GM12865 (cell line): ENCODE results near the gene DDX31.
A peak's percentile ranks its signal among the peaks of the same experiment; 100 is the strongest.
"Not testable (repeated sequence)": the region's sequence is repeated elsewhere in the genome, so short reads cannot be mapped to it uniquely, and the experiment has no call there.

Experiments
- DNase-seq: peaks from one replicate; pipeline ENCODE4 v3.0.0; 2010; ENCODE audit warnings: low read depth
- H3K4me3 ChIP-seq: 2 replicates; pipeline ENCODE4 v1.5.1; 2011; ENCODE audit warnings: mild to moderate bottlenecking, low read depth, low read length, control low read depth
- TF ChIP-seq, protein P1 (sequence below): IDR thresholded peaks from 2 replicates; pipeline ENCODE4 v1.5.1; 2011; ENCODE audit warnings: low read length, control low read depth, low read depth, inconsistent platforms; ENCODE audit not compliant: insufficient read depth; ENCODE audit errors: missing control alignments

Gene DDX31

GRCh38 chr9:132575811-132576210 is 94.0 kb downstream of the DDX31 start:
- TF ChIP-seq, protein P1, sequence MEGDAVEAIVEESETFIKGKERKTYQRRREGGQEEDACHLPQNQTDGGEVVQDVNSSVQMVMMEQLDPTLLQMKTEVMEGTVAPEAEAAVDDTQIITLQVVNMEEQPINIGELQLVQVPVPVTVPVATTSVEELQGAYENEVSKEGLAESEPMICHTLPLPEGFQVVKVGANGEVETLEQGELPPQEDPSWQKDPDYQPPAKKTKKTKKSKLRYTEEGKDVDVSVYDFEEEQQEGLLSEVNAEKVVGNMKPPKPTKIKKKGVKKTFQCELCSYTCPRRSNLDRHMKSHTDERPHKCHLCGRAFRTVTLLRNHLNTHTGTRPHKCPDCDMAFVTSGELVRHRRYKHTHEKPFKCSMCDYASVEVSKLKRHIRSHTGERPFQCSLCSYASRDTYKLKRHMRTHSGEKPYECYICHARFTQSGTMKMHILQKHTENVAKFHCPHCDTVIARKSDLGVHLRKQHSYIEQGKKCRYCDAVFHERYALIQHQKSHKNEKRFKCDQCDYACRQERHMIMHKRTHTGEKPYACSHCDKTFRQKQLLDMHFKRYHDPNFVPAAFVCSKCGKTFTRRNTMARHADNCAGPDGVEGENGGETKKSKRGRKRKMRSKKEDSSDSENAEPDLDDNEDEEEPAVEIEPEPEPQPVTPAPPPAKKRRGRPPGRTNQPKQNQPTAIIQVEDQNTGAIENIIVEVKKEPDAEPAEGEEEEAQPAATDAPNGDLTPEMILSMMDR: no peak
- no peak for DNase-seq
- H3K4me3 ChIP-seq: no peak overlapping the region

- DNase-seq: peak; percentile 62
- TF ChIP-seq, protein P1: peak; percentile 80
- no peak overlapping the region for H3K4me3 ChIP-seq
Measured at GRCh38 chr9:132575005-132575609, 94.7 kb downstream of the DDX31 start.

- TF ChIP-seq, protein P1: no peak
- no peak overlapping the region for H3K4me3 ChIP-seq
- no peak for DNase-seq
Measured at GRCh38 chr9:132572921-132573320, 96.9 kb downstream of the DDX31 start.

GRCh38 chr9:132571806-132572600 is 97.8 kb downstream of the DDX31 start:
- no peak overlapping the region for H3K4me3 ChIP-seq
- TF ChIP-seq, protein P1: no peak
- DNase-seq: no peak

DNA sequence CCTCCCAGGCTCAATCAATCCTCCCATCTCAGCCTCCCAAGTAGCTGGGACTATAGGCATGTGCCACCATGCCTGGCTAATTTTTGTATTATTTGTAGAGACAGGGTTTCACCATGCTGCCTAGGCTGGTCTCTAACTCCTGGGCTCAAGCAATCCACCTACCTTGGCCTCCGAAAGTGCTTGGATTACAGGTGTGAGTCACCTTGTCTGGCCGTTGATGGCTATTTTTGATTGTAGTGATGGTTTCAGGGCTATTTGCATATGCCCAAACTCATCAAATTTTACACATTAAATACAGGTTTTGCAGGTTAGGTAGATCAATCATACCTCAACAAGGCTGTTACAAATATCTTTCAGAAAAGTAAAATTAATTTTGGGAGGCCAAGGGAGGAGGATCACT is 101.0 kb downstream of the DDX31 start:
- not testable (repeated sequence) for H3K4me3 ChIP-seq, DNase-seq

DNA sequence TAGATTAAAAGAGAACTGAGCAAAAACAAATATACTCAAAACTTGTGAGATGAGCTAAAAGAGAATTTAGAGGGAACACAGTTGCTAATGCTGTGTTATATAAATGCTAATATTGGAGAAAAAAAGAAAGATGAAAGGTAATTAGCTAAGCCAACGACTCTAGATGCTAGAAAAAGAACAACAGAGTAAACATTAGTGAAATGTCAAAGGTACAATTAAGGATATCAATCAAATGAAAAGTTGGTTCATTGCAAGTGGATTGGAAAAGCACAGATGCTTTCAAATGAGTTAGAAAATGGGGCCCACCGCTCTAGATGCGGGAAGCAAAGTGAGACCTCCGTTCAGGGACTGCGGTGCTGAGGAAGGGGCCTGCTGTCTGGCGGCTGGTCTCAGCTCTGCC is 105.3 kb downstream of the DDX31 start:
- TF ChIP-seq, protein P1: no peak
- no peak for DNase-seq
- no peak overlapping the region for H3K4me3 ChIP-seq

DNA sequence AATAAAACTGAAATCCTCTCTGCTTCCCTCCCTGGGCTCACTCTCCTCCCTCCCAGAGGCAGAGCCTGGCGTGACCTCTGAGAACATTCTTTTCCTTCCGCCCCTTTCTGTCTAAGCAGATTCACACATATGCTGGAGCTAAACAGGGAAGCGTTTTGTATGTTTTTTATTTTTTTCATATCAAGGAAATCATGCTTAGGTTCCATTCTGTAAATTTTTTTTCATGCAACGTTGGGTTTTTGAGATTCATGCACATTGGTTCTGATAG is 107.5 kb downstream of the DDX31 start:
- H3K4me3 ChIP-seq: no peak overlapping the region
- no peak for DNase-seq
- TF ChIP-seq, protein P1: no peak
